HCT116 (cell line): ENCODE results near the gene KCTD4. TPM values are rescaled to one million over a fixed set of nuclear protein-coding genes. Genes with fewer than 3 reads are reported as not detected.
A peak's percentile ranks its signal among the peaks of the same experiment; 100 is the strongest.

Experiments
- ATAC-seq: fragments of 200-7000 bp; cut with Tn5 transposase; 2 replicates; pipeline ENCODE4 v1.9.1; 2020; ENCODE audit warnings: mild to moderate bottlenecking, moderate library complexity
- BruUV-seq: library from RNA; stranded (reverse); fragments of 400-500 nt; replicated peaks from 2 replicates; lab custom pipeline; 2021; lab: Mats Ljungman, UMichigan
- CTCF ChIA-PET: fragments of 300-600 bp; sonication (Branson Sonifier 250); formaldehyde crosslinking; loops from one replicate; lab custom pipeline; 2021; ENCODE audit warnings: antibody characterized with exemption; lab: Charles Lee
- POLR2A ChIA-PET: fragments of 300-600, 350-600 bp; sonication (Branson Sonifier 250); formaldehyde crosslinking; loops from one replicate; lab custom pipeline; 2021; ENCODE audit warnings: antibody characterized with exemption; lab: Charles Lee
- RAD21 ChIA-PET, 2 experiments: fragments of 300-600 bp; sonication (Branson Sonifier 250); formaldehyde crosslinking; loops; one replicate each; lab custom pipeline; 2023; ENCODE audit warnings: low total read pairs in 2 of 2; ENCODE audit not compliant: uncharacterized antibody in 2 of 2, unreplicated experiment in 2 of 2, low non-redundant PET in 1 of 2; lab: Charles Lee
- DNase-seq: peaks from one replicate; pipeline ENCODE4 v3.0.0-alpha.2; 2010; ENCODE audit warnings: low read depth, low spot score
- H2AFZ ChIP-seq: fragments of 200-600 bp; shearing (Covaris generic), sonication (generic); 2 replicates; pipeline ENCODE4 v1.6.1; 2017; ENCODE audit warnings: low read depth, mixed run types, mixed read lengths, antibody characterized with exemption, low read length; ENCODE audit not compliant: poor library complexity, severe bottlenecking
- H3K27ac ChIP-seq: 2 replicates; pipeline ENCODE4 v1.5.1; 2012; ENCODE audit warnings: low read depth, low read length
- H3K27me3 ChIP-seq: fragments of 200-600 bp; sonication (generic); 2 replicates; pipeline ENCODE4 v1.6.1; 2016; ENCODE audit warnings: mixed run types, low read length, mixed read lengths; ENCODE audit not compliant: insufficient read depth
- H3K36me3 ChIP-seq, 2 experiments: fragments of 200-500 bp in 1 of 2; fragments of 200-600 bp in 1 of 2; sonication (Bioruptor generic) in 1 of 2; sonication (generic) in 1 of 2; 2 replicates each; pipeline versions ENCODE4 v1.5.1 to v1.6.1; 2014 to 2016; ENCODE audit warnings: low read length in 2 of 2, inconsistent platforms in 1 of 2, mixed read lengths in 1 of 2, mixed run types in 1 of 2; ENCODE audit not compliant: insufficient read depth in 2 of 2, control insufficient read depth in 1 of 2
- H3K4me1 ChIP-seq, 2 experiments: fragments of 200-600 bp in 1 of 2; sonication (generic) in 1 of 2; 2 replicates each; pipeline versions ENCODE4 v1.5.1 to v1.6.1; 2012 to 2017; ENCODE audit warnings: low read length in 2 of 2, inconsistent platforms in 1 of 2, mild to moderate bottlenecking in 1 of 2, mixed read lengths in 1 of 2, mixed run types in 1 of 2, moderate library complexity in 1 of 2; ENCODE audit not compliant: insufficient read depth in 2 of 2, control insufficient read depth in 1 of 2
- H3K4me2 ChIP-seq: fragments of 200-600 bp; sonication (generic); 2 replicates; pipeline ENCODE4 v1.6.1; 2017; ENCODE audit warnings: mixed run types, low read length, mixed read lengths
- H3K4me3 ChIP-seq, 2 experiments: fragments of 200-600 bp in 1 of 2; sonication (generic) in 1 of 2; replicated peaks in 1 of 2; 2 replicates each; pipeline ENCODE4 v1.5.1; 2011 to 2016; ENCODE audit warnings: low read length in 2 of 2, control low read depth in 1 of 2, low read depth in 1 of 2, mild to moderate bottlenecking in 1 of 2, mixed read lengths in 1 of 2, mixed run types in 1 of 2
- H3K79me2 ChIP-seq: fragments of 200-600 bp; sonication (generic); 2 replicates; pipeline ENCODE4 v1.6.1; 2017; ENCODE audit warnings: mild to moderate bottlenecking, mixed run types, low read length, moderate library complexity, mixed read lengths; ENCODE audit not compliant: insufficient read depth
- H3K9ac ChIP-seq: fragments of 200-600 bp; sonication (generic); 2 replicates; pipeline ENCODE4 v1.6.1; 2016; ENCODE audit warnings: low read length, mixed read lengths
- H3K9me2 ChIP-seq: fragments of 200-600 bp; sonication (generic), shearing (Covaris generic); 2 replicates; pipeline ENCODE4 v1.6.1; 2017; ENCODE audit warnings: mixed run types, mild to moderate bottlenecking, moderate library complexity; ENCODE audit not compliant: insufficient read depth
- H3K9me3 ChIP-seq, 2 experiments: fragments of 200-500 bp in 1 of 2; fragments of 200-600 bp in 1 of 2; sonication (Bioruptor generic) in 1 of 2; sonication (generic) in 1 of 2; 2 replicates each; pipeline ENCODE4 v1.6.1; 2014 to 2017; ENCODE audit warnings: low read length in 2 of 2, mixed read lengths in 2 of 2, inconsistent platforms in 1 of 2, low read depth in 1 of 2, mild to moderate bottlenecking in 1 of 2, mixed run types in 1 of 2, moderate library complexity in 1 of 2; ENCODE audit not compliant: control insufficient read depth in 1 of 2, insufficient read depth in 1 of 2
- H4K20me1 ChIP-seq: fragments of 200-600 bp; sonication (generic), shearing (Covaris generic); 2 replicates; pipeline ENCODE4 v1.6.1; 2017; ENCODE audit warnings: mixed run types, mild to moderate bottlenecking, moderate library complexity; ENCODE audit not compliant: insufficient read depth
- EGR1 ChIP-seq: IDR thresholded peaks from 2 replicates; pipeline ENCODE4 v1.6.1; 2012; ENCODE audit warnings: low read depth
- FOSL1 ChIP-seq: IDR thresholded peaks from 2 replicates; pipeline ENCODE4 v1.6.1; 2012; ENCODE audit warnings: low read depth
- RAD21 ChIP-seq: IDR thresholded peaks from 2 replicates; pipeline ENCODE4 v1.6.1; 2012; ENCODE audit warnings: low read depth, mild to moderate bottlenecking
- SIN3A ChIP-seq: IDR thresholded peaks from 2 replicates; pipeline ENCODE4 v1.6.1; 2012; ENCODE audit warnings: low read depth
- SP1 ChIP-seq: IDR thresholded peaks from 2 replicates; pipeline ENCODE4 v1.6.1; 2012; ENCODE audit warnings: low read depth
- ZNF274 ChIP-seq: fragments of 200-500 bp; sonication (Bioruptor generic); IDR thresholded peaks from 2 replicates; pipeline ENCODE4 v1.6.1; 2014; ENCODE audit warnings: mild to moderate bottlenecking, low read depth, low read length, inconsistent platforms
- intact Hi-C: fragments of 100-400 bp; cut with micrococcal nuclease; formaldehyde crosslinking; loops from 2 replicates; pipeline ENCODE4 v1.10.0; 2022
- total RNA-seq: library from RNA; stranded (reverse); gene quantifications from one replicate; pipeline ENCODE4 v1.2.1, GENCODE V29; 2021; ENCODE audit not compliant: unreplicated experiment
- TF ChIP-seq, protein P1 (sequence below): IDR thresholded peaks from 2 replicates; pipeline ENCODE4 v1.6.1; 2012; ENCODE audit warnings: low read depth

Gene KCTD4
- total RNA-seq, 1 experiment from 2014 or later, result not detected

DNA sequence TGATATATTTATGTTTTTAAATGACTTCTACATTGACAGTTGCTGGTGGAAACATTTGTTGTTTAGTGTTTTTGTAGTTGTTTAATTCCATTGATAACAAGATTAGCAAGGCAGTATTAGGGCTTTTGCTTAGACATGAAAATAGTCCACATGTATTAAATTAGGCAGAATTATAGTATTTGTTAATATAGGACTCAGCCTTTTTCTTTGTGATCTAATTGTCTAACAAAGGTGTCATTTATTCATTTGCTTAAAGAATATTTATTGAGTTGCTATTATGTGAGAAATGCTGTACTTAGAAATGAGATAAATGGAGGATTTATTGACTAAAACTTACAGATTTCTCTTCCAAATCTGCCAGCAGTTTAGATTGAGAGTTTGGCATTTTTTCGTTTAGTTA lies 41.7 kb upstream of the KCTD4 start:
- H3K9ac ChIP-seq, result no peak overlapping the region; the same call in 1 of the 2 replicates
- no peaks in the 10 kb centered on the region for H4K20me1 ChIP-seq
- RAD21 ChIA-PET, result no interaction called here
- intact Hi-C loops, result no loop called here
- H3K4me1 ChIP-seq, result peaks cover 20 to 51% of the 10 kb centered on the region in 2 experiments
- peak overlapping the region; percentile 48 for H3K4me2 ChIP-seq
- no peak for ATAC-seq
- no peaks in the 10 kb centered on the region for H3K9me2 ChIP-seq
- no peaks in the 10 kb centered on the region for H3K9me3 ChIP-seq
- H3K79me2 ChIP-seq, result peaks cover 44% of the 10 kb centered on the region
- TF ChIP-seq FOSL1 (no peak), EGR1 (no peak), SIN3A (no peak), RAD21 (no peak)
- TF ChIP-seq, protein P1, sequence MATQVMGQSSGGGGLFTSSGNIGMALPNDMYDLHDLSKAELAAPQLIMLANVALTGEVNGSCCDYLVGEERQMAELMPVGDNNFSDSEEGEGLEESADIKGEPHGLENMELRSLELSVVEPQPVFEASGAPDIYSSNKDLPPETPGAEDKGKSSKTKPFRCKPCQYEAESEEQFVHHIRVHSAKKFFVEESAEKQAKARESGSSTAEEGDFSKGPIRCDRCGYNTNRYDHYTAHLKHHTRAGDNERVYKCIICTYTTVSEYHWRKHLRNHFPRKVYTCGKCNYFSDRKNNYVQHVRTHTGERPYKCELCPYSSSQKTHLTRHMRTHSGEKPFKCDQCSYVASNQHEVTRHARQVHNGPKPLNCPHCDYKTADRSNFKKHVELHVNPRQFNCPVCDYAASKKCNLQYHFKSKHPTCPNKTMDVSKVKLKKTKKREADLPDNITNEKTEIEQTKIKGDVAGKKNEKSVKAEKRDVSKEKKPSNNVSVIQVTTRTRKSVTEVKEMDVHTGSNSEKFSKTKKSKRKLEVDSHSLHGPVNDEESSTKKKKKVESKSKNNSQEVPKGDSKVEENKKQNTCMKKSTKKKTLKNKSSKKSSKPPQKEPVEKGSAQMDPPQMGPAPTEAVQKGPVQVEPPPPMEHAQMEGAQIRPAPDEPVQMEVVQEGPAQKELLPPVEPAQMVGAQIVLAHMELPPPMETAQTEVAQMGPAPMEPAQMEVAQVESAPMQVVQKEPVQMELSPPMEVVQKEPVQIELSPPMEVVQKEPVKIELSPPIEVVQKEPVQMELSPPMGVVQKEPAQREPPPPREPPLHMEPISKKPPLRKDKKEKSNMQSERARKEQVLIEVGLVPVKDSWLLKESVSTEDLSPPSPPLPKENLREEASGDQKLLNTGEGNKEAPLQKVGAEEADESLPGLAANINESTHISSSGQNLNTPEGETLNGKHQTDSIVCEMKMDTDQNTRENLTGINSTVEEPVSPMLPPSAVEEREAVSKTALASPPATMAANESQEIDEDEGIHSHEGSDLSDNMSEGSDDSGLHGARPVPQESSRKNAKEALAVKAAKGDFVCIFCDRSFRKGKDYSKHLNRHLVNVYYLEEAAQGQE, result no peak
- TF ChIP-seq, all 23 proteins: peak for 0
- Histone ChIP-seq H3K36me3 (no peaks in the 10 kb centered on the region), H3K4me3 (no peak overlapping the region), H3K27me3 (no peaks in the 10 kb centered on the region), H2AFZ (no peak overlapping the region), H3K27ac (no peak overlapping the region)
- BruUV-seq, result no TSS peak
- DNase-seq, result no peak
- ChIA-PET CTCF (interaction anchor here (1.7 kb wide), 1 partner anchor 39 kb away, joined by 7 read pairs; no protein-coding TSS in a partner anchor), POLR2A (interaction anchor here (0.6 kb wide), 1 partner anchor 23 kb away, joined by 3 read pairs; no protein-coding TSS in a partner anchor)

DNA sequence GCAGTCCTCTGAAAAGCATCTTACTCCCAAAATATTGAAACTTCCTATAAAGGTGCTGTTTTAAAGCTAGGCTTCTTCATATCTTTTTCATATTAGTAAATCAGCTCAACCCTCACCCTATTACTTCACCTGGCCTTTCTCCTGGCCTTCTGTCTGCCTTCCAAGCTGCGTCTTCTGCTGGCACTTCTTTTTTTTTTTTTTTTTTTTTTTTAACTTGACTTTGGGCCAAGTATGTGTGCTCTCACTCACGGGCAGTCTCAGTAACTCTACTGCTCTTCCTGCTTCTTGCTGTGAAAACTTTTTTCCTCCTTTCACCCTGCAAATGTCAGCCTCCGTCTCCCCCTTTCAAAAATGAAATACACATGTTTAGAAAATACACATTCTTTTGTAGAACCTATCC lies 41.2 kb upstream of the KCTD4 start:
- H2AFZ ChIP-seq, result no peak overlapping the region
- DNase-seq, result peak; percentile 15
- H3K4me1 ChIP-seq, result peaks cover 20 to 53% of the 10 kb centered on the region in 2 experiments
- H4K20me1 ChIP-seq, result no peaks in the 10 kb centered on the region
- H3K36me3 ChIP-seq, result no peaks in the 10 kb centered on the region
- H3K9ac ChIP-seq, result no peak overlapping the region; the same call in 1 of the 2 replicates
- peak; percentile 48; the same call in 1 of the 2 replicates for ATAC-seq
- ChIA-PET POLR2A (no interaction called here), CTCF (interaction anchor here (1.7 to 3.0 kb wide), 2 partner anchors 10 to 39 kb away, joined by 7 read pairs; no protein-coding TSS in a partner anchor), RAD21 (no interaction called here)
- no TSS peak for BruUV-seq
- peak overlapping the region; percentile 48 for H3K4me2 ChIP-seq
- TF ChIP-seq SP1 (0 out of 2 replicates have a peak, but pooled peaks have one; percentile 14), ZNF274 (no peak)
- H3K9me2 ChIP-seq, result no peaks in the 10 kb centered on the region
- intact Hi-C loops, result no loop called here
- H3K79me2 ChIP-seq, result peaks cover 44% of the 10 kb centered on the region
- H3K4me3 ChIP-seq, result no peak overlapping the region
- no peak overlapping the region for H3K27ac ChIP-seq
- H3K27me3 ChIP-seq, result no peaks in the 10 kb centered on the region
- no peaks in the 10 kb centered on the region for H3K9me3 ChIP-seq
